Measurements from ENCODE around the gene CD99L2.

CD99L2 gene

GRCh38 chrX:150848914-150849365 lies 49.5 kb downstream of the CD99L2 start:
- H3K27me3 ChIP-seq (replicated peaks): no peaks in the 10 kb centered on the region
- DNase-seq: no peak
- TF ChIP-seq, protein P1, sequence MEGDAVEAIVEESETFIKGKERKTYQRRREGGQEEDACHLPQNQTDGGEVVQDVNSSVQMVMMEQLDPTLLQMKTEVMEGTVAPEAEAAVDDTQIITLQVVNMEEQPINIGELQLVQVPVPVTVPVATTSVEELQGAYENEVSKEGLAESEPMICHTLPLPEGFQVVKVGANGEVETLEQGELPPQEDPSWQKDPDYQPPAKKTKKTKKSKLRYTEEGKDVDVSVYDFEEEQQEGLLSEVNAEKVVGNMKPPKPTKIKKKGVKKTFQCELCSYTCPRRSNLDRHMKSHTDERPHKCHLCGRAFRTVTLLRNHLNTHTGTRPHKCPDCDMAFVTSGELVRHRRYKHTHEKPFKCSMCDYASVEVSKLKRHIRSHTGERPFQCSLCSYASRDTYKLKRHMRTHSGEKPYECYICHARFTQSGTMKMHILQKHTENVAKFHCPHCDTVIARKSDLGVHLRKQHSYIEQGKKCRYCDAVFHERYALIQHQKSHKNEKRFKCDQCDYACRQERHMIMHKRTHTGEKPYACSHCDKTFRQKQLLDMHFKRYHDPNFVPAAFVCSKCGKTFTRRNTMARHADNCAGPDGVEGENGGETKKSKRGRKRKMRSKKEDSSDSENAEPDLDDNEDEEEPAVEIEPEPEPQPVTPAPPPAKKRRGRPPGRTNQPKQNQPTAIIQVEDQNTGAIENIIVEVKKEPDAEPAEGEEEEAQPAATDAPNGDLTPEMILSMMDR (IDR thresholded peaks at IDR 0.05; ENCODE audit: low read depth, low read length, missing control alignments): no peak
- H3K4me3 ChIP-seq (ENCODE audit: low read depth, low read length): no peak overlapping the region
- in situ Hi-C loops (cut with HindIII; ENCODE audit: low pct_ligation_motif_present, low sequenced_read_pairs): no loop called here
- H3K27ac ChIP-seq: no peak overlapping the region
- H3K36me3 ChIP-seq (replicated peaks): no peaks in the 10 kb centered on the region

- in situ Hi-C loops (cut with HindIII; ENCODE audit: low pct_ligation_motif_present, low sequenced_read_pairs): no loop called here
- Histone ChIP-seq H3K27me3 (replicated peaks) (no peaks in the 10 kb centered on the region), H3K27ac (no peak overlapping the region), H3K36me3 (replicated peaks) (no peaks in the 10 kb centered on the region), H3K4me3 (ENCODE audit: low read depth, low read length) (no peak overlapping the region)
- no peak for DNase-seq
- TF ChIP-seq, protein P1 (IDR thresholded peaks at IDR 0.05; ENCODE audit: low read depth, low read length, missing control alignments): no peak
Observed at GRCh38 chrX:150847088-150847487, 51.4 kb downstream of the CD99L2 start.

GRCh38 chrX:150846130-150846529 lies 52.3 kb downstream of the CD99L2 start:
- Histone ChIP-seq H3K4me3 (ENCODE audit: low read depth, low read length) (no peak overlapping the region), H3K27me3 (replicated peaks) (no peaks in the 10 kb centered on the region), H3K36me3 (replicated peaks) (no peaks in the 10 kb centered on the region), H3K27ac (no peak overlapping the region)
- in situ Hi-C loops (cut with HindIII; ENCODE audit: low pct_ligation_motif_present, low sequenced_read_pairs): no loop called here
- DNase-seq: no peak
- TF ChIP-seq, protein P1 (IDR thresholded peaks at IDR 0.05; ENCODE audit: low read depth, low read length, missing control alignments): no peak

GRCh38 chrX:150845091-150845490 lies 53.4 kb downstream of the CD99L2 start:
- Histone ChIP-seq H3K4me3 (ENCODE audit: low read depth, low read length) (no peak overlapping the region), H3K27ac (no peak overlapping the region), H3K27me3 (replicated peaks) (no peaks in the 10 kb centered on the region), H3K36me3 (replicated peaks) (no peaks in the 10 kb centered on the region)
- DNase-seq: no peak
- TF ChIP-seq, protein P1 (IDR thresholded peaks at IDR 0.05; ENCODE audit: low read depth, low read length, missing control alignments): no peak
- in situ Hi-C loops (cut with HindIII; ENCODE audit: low pct_ligation_motif_present, low sequenced_read_pairs): no loop called here

GRCh38 chrX:150844016-150844415 lies 54.5 kb downstream of the CD99L2 start:
- Histone ChIP-seq H3K27me3 (replicated peaks) (no peaks in the 10 kb centered on the region), H3K4me3 (ENCODE audit: low read depth, low read length) (no peak overlapping the region), H3K36me3 (replicated peaks) (no peaks in the 10 kb centered on the region), H3K27ac (no peak overlapping the region)
- TF ChIP-seq, protein P1 (IDR thresholded peaks at IDR 0.05; ENCODE audit: low read depth, low read length, missing control alignments): no peak
- in situ Hi-C loops (cut with HindIII; ENCODE audit: low pct_ligation_motif_present, low sequenced_read_pairs): no loop called here
- no peak for DNase-seq

DNA sequence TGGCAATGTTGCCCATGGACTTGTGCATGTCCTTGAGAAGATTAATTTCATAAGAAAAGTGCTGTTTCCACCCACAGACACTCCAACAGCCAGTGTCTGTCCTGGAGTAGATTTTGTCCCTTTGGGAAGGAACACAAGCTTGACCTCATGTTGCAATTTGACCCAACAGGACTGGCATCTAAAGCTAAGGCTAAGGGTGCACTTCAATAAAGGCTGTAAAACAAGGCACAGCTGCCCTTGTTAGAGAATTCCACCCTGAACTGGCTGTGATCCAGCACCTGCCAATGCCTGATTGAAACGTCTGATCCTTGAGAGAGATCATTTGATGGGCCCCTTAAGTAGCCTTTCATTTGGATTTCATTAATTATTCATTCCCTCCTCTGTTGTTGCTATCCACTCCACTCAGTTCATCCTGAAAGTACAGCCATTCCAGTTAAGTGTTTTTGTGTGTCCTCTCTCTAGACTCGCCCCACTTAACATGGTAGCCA lies 56.2 kb downstream of the CD99L2 start:
- Histone ChIP-seq H3K4me3 (ENCODE audit: low read depth, low read length) (no peak overlapping the region), H3K27ac (no peak overlapping the region), H3K36me3 (replicated peaks) (no peaks in the 10 kb centered on the region), H3K27me3 (replicated peaks) (no peaks in the 10 kb centered on the region)
- in situ Hi-C loops (cut with HindIII; ENCODE audit: low pct_ligation_motif_present, low sequenced_read_pairs): no loop called here
- TF ChIP-seq, protein P1 (IDR thresholded peaks at IDR 0.05; ENCODE audit: low read depth, low read length, missing control alignments): no peak
- no peak for DNase-seq
